MG63 (cell line): Measurements from ENCODE around the gene PTPRN2. TPM values are rescaled to one million over a fixed set of nuclear protein-coding genes. Genes with fewer than 3 reads are reported as not detected.
"Not testable (repeated sequence)": the region's sequence is repeated elsewhere in the genome, so short reads cannot be mapped to it uniquely, and the experiment has no call there.

Experiments used
- DNase-seq: peaks from one replicate; pipeline ENCODE4 v3.0.0-alpha.2; 2020
- H3K27me3 ChIP-seq: fragments of 250-450 bp; sonication (Bioruptor Pico); 2 replicates; pipeline ENCODE4 v1.5.1; 2020; ENCODE audit warnings: mild to moderate bottlenecking, moderate library complexity
- H3K36me3 ChIP-seq: fragments of 250-450 bp; sonication (Bioruptor Pico); 2 replicates; pipeline ENCODE4 v1.5.1; 2020; ENCODE audit warnings: mild to moderate bottlenecking, moderate library complexity
- H3K4me3 ChIP-seq: fragments of 250-450 bp; sonication (Bioruptor Pico); 2 replicates; pipeline ENCODE4 v1.5.1; 2020; ENCODE audit warnings: mild to moderate bottlenecking, moderate library complexity
- H3K9me3 ChIP-seq: fragments of 250-450 bp; sonication (Bioruptor Pico); 2 replicates; pipeline ENCODE4 v1.5.1; 2020; ENCODE audit warnings: mild to moderate bottlenecking, moderate library complexity
- total RNA-seq: library from RNA; depleted of rRNA; stranded (reverse); fragments of >200 nt; shearing (Covaris generic); gene quantifications from 2 replicates; pipeline ENCODE4 v1.2.3, GENCODE V29; 2014; ENCODE audit warnings: low replicate concordance

Gene PTPRN2
- total RNA-seq, 1 experiment from 2014 or later: 0.16 TPM

DNA sequence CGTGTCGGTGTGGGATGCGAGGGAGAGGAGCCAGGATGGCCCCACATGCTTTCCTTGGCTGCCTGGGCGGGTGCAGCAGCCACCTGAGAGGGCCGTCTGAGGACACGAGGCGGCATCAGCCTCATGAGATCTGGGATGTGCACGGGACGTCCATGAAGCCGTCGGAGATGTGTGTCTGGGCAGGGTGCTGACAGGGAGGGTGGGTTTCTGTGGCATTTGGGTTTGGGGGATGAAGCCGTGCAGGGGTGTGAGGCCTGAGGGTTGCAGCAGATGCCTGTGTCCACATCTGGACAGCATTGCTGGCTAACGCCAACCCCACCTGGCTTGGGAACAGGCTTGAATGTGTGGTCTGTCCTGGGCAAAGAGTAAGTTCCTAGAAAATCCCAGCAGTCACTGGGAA is 1071.3 kb downstream of the PTPRN2 start:
- H3K27me3 ChIP-seq: no peaks in the 10 kb centered on the region
- H3K9me3 ChIP-seq: no peaks in the 10 kb centered on the region
- no peak overlapping the region for H3K4me3 ChIP-seq
- no peaks in the 10 kb centered on the region for H3K36me3 ChIP-seq
- DNase-seq: no peak

- Histone ChIP-seq H3K27me3 (no peaks in the 10 kb centered on the region), H3K9me3 (no peaks in the 10 kb centered on the region), H3K4me3 (no peak overlapping the region), H3K36me3 (no peaks in the 10 kb centered on the region)
- no peak for DNase-seq
Observed at GRCh38 chr7:157515342-157516041, 1072.1 kb downstream of the PTPRN2 start.

DNA sequence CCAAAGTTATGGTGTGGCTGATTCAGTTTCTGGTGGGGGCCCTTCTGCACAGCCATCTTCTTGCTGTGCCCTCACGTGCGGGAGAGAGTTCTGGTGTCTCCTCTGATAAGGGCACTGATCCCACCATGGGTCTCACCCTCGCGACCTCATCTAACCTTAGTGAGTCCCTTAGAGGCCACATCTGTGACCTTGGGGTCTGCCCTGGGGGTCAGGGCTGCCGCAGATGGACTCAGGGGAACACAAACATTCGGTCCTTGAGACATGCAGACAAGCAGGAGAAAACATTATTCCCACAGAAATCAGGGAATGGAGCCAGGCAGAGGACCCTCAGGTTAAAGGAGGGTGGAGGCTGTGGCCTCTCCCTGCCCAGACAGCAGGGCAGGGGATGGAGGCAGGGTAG is 1072.9 kb downstream of the PTPRN2 start:
- DNase-seq: no peak
- Histone ChIP-seq H3K4me3 (no peak overlapping the region), H3K36me3 (no peaks in the 10 kb centered on the region), H3K9me3 (no peaks in the 10 kb centered on the region), H3K27me3 (no peaks in the 10 kb centered on the region)

GRCh38 chr7:157514306-157514705 is 1073.3 kb downstream of the PTPRN2 start:
- no peak overlapping the region for H3K4me3 ChIP-seq
- no peaks in the 10 kb centered on the region for H3K36me3 ChIP-seq

GRCh38 chr7:157513682-157514081 is 1073.9 kb downstream of the PTPRN2 start:
- Histone ChIP-seq H3K4me3 (no peak overlapping the region), H3K27me3 (no peaks in the 10 kb centered on the region), H3K9me3 (no peaks in the 10 kb centered on the region), H3K36me3 (no peaks in the 10 kb centered on the region)
- no peak for DNase-seq

More at GRCh38 chr7:157514306-157514705, 1073.3 kb downstream of the PTPRN2 start:
- no peaks in the 10 kb centered on the region for H3K9me3 ChIP-seq
- no peak for DNase-seq
- H3K27me3 ChIP-seq: no peaks in the 10 kb centered on the region

DNA sequence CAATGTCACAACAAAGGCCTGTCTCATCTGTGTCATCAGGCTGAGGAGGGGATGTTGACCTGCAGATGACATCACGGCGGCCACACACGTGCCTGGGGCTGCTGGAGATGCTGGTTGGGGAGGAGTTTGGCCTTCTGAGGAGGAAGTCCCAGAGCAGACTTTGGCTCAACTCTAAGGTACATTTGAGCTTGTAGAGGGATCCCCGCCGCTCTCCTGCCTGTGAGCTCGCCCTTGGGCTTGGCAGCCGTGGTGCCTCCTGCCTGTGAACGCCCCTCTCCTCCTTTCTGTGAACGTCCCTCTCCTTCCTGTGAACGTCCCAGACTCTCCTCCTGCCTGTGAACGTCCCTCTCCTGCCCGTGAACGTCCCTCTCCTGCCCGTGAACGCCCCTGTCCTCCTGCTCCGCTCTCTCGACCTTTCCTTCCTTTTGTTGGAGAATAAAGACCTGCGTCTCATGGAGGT is 1074.4 kb downstream of the PTPRN2 start:
- H3K4me3 ChIP-seq: no peak overlapping the region
- no peaks in the 10 kb centered on the region for H3K36me3 ChIP-seq
- H3K27me3 ChIP-seq: no peaks in the 10 kb centered on the region
- no peaks in the 10 kb centered on the region for H3K9me3 ChIP-seq
- DNase-seq: no peak

GRCh38 chr7:157509226-157509625 is 1078.4 kb downstream of the PTPRN2 start:
- no peaks in the 10 kb centered on the region for H3K36me3 ChIP-seq
- no peaks in the 10 kb centered on the region for H3K9me3 ChIP-seq
- H3K27me3 ChIP-seq: no peaks in the 10 kb centered on the region
- no peak for DNase-seq
- no peak overlapping the region for H3K4me3 ChIP-seq

DNA sequence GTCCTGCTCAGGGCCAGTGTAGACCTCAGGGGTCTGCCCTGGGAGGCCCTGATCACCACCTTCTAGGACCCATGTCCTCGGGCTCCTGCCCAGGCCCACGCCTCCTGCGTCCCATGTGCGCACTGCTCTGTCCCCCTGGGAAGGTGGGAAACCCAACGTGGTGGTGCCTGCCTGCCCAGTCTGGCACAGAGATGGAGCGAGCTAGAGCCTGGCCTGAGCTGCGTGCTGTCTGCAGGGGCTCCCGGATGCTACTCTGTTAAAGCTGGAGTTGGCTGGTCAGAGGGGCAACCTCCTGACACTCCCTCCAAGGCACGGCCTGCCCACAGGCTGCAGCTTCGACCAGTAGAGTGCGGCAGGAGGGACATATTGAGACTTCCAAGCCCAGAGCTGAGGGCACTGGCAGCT is 1079.1 kb downstream of the PTPRN2 start:
- DNase-seq: no peak
- Histone ChIP-seq H3K4me3 (no peak overlapping the region), H3K9me3 (no peaks in the 10 kb centered on the region), H3K27me3 (no peaks in the 10 kb centered on the region), H3K36me3 (no peaks in the 10 kb centered on the region)

GRCh38 chr7:157507987-157508386 is 1079.6 kb downstream of the PTPRN2 start:
- H3K36me3 ChIP-seq: no peaks in the 10 kb centered on the region
- no peak overlapping the region for H3K4me3 ChIP-seq
- no peak for DNase-seq
- no peaks in the 10 kb centered on the region for H3K9me3 ChIP-seq
- no peaks in the 10 kb centered on the region for H3K27me3 ChIP-seq

DNA sequence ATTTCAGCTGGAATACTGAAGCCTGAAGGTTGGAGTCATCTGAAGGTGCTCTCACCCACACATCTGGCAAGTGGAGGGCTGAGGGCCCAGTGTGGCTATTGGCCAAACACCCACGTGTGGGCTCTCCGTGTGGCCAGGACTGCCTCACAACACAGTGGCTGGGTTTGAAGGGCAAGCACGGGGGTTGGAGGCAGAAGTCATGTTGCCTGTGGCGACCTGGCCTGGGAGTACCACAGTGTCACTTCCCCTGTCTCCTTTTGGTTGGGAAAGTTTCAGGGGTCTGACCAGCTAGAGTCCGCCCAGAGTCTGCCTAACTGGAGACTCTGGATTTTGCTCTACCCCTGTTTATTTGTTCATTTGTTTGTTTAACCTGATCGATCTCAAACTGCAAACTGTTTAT is 1081.4 kb downstream of the PTPRN2 start:
- H3K9me3 ChIP-seq: no peaks in the 10 kb centered on the region
- DNase-seq: no peak
- no peaks in the 10 kb centered on the region for H3K36me3 ChIP-seq
- no peak overlapping the region for H3K4me3 ChIP-seq
- H3K27me3 ChIP-seq: no peaks in the 10 kb centered on the region

GRCh38 chr7:157505646-157506045 is 1082.0 kb downstream of the PTPRN2 start:
- Histone ChIP-seq H3K27me3 (no peaks in the 10 kb centered on the region), H3K36me3 (no peaks in the 10 kb centered on the region), H3K9me3 (no peaks in the 10 kb centered on the region), H3K4me3 (no peak overlapping the region)
- no peak for DNase-seq

GRCh38 chr7:157503229-157503628 is 1084.4 kb downstream of the PTPRN2 start:
- no peak for DNase-seq
- H3K9me3 ChIP-seq: no peaks in the 10 kb centered on the region
- H3K4me3 ChIP-seq: no peak overlapping the region
- no peaks in the 10 kb centered on the region for H3K27me3 ChIP-seq
- H3K36me3 ChIP-seq: no peaks in the 10 kb centered on the region

DNA sequence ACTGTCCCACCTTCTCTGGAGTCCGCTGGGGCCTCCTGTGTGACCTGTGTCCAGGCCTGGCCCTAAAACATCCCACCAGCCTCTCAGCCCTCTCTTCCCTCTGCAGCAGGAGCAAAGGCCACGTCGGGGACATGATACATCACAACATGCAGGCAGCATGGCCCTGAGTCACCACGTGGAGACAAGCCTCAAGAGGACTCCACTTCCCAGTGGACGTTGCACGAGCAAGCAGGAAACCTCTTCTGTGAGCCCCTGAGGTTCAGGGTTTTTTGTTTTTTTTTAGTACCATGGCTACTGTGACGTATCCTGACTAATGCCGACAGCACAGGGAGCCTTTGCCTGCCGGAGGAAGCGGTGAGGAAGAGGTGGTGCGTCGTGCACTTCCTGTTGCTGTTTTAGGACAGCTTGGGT is 1084.9 kb downstream of the PTPRN2 start:
- no peak overlapping the region for H3K4me3 ChIP-seq
- H3K27me3 ChIP-seq: no peaks in the 10 kb centered on the region
- H3K36me3 ChIP-seq: no peaks in the 10 kb centered on the region
- H3K9me3 ChIP-seq: no peaks in the 10 kb centered on the region
- DNase-seq: no peak

- no peak for DNase-seq
- H3K36me3 ChIP-seq: no peaks in the 10 kb centered on the region
- no peaks in the 10 kb centered on the region for H3K9me3 ChIP-seq
- no peak overlapping the region for H3K4me3 ChIP-seq
- no peaks in the 10 kb centered on the region for H3K27me3 ChIP-seq
Observed at GRCh38 chr7:157501581-157501980, 1086.0 kb downstream of the PTPRN2 start.

GRCh38 chr7:157500989-157501540 is 1086.6 kb downstream of the PTPRN2 start:
- not testable (repeated sequence) for H3K27me3 ChIP-seq, H3K4me3 ChIP-seq, H3K9me3 ChIP-seq, H3K36me3 ChIP-seq, DNase-seq

DNA sequence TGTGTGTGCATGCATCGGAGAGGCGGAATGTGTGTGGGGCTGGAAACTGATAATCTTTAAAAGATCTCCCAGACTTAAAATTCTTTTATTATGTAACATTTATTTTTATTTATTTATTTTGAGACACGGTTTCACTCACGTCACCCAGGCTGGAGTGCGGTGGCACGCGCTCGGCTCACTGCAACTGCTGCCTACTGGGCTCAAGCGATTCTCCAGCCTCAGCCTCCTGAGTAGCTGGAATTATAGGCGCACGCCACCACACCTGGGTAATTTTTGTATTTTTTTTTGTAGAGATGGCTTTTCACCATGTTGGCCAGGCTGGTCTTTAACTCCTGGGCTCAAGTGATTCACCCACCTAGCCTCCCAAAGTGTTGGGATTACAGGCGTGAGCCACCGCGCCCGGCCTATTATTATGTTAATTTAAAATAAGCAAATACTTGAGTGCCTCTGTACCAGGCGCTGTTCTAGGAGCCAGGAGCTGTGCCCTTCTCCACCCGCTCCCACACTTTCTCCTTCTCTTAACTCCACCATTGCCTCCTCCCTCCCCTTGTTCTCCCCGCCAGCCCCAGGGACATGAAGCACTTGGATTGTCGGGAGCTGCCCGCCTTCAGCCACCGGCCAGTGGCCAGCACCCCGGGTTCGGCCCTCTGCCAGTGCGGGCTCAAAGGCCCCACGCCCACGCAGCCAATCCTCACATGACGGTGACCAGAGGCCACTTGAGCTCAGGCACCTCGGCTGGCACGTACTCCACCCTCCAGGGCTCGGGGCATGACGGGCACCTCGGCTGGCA is 1087.3 kb downstream of the PTPRN2 start:
- Histone ChIP-seq H3K36me3 (no peaks in the 10 kb centered on the region), H3K9me3 (no peaks in the 10 kb centered on the region), H3K4me3 (no peak overlapping the region), H3K27me3 (no peaks in the 10 kb centered on the region)
- DNase-seq: peak; percentile 36

GRCh38 chr7:157499835-157500153 is 1087.8 kb downstream of the PTPRN2 start:
- Histone ChIP-seq H3K9me3 (no peaks in the 10 kb centered on the region), H3K36me3 (no peaks in the 10 kb centered on the region), H3K4me3 (no peak overlapping the region), H3K27me3 (no peaks in the 10 kb centered on the region)
- DNase-seq: no peak
